Measurements from ENCODE around the gene SLMAP.

SLMAP gene

GRCh38 chr3:57933602-57934001 lies 177.5 kb downstream of the SLMAP start:
- H3K27me3 ChIP-seq (ENCODE audit: insufficient read depth, poor library complexity, severe bottlenecking), result no peaks in the 10 kb centered on the region
- no peak for DNase-seq (ENCODE audit: low read depth in 1 of 2, low spot score in 1 of 2)
- TF ChIP-seq SPI1 (IDR thresholded peaks at IDR 0.05; ENCODE audit: borderline replicate concordance, low read depth) (no peak), REST (IDR thresholded peaks at IDR 0.05; ENCODE audit: insufficient replicate concordance, low read depth) (no peak), POLR2AphosphoS5 (IDR thresholded peaks at IDR 0.05; ENCODE audit: low read depth) (no peak), GABPA (IDR thresholded peaks at IDR 0.05; ENCODE audit: low read depth) (no peak)
- TF ChIP-seq, protein P1, sequence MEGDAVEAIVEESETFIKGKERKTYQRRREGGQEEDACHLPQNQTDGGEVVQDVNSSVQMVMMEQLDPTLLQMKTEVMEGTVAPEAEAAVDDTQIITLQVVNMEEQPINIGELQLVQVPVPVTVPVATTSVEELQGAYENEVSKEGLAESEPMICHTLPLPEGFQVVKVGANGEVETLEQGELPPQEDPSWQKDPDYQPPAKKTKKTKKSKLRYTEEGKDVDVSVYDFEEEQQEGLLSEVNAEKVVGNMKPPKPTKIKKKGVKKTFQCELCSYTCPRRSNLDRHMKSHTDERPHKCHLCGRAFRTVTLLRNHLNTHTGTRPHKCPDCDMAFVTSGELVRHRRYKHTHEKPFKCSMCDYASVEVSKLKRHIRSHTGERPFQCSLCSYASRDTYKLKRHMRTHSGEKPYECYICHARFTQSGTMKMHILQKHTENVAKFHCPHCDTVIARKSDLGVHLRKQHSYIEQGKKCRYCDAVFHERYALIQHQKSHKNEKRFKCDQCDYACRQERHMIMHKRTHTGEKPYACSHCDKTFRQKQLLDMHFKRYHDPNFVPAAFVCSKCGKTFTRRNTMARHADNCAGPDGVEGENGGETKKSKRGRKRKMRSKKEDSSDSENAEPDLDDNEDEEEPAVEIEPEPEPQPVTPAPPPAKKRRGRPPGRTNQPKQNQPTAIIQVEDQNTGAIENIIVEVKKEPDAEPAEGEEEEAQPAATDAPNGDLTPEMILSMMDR (IDR thresholded peaks at IDR 0.05; ENCODE audit: insufficient read depth, low read length), result no peak
- no peak overlapping the region for H3K27ac ChIP-seq (replicated peaks)
- H3K4me3 ChIP-seq (replicated peaks; ENCODE audit: insufficient read depth, low read length), result no peak overlapping the region

DNA sequence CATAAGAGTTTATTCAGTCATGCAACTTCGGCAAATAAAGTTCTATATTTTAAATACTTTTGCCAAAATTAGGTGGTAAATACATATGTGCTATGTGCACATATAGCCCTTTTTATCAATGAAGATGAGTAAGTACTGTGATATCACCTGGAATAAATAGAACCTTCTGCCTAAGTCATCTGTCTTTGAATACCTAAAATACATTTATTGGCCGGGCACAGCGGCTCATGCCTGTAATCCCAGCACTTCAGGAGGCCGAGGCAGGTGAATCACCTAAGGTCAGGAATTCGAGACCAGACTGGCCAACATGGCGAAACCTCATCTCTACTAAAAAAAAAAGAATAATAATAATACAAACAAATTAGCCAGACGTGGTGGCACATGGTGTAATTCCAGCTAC lies 178.3 kb downstream of the SLMAP start:
- no peak for DNase-seq (ENCODE audit: low read depth in 1 of 2, low spot score in 1 of 2)
- Histone ChIP-seq H3K4me3 (replicated peaks; ENCODE audit: insufficient read depth, low read length) (no peak overlapping the region), H3K27ac (replicated peaks) (no peak overlapping the region), H3K27me3 (ENCODE audit: insufficient read depth, poor library complexity, severe bottlenecking) (no peaks in the 10 kb centered on the region)
- TF ChIP-seq, protein P1 (IDR thresholded peaks at IDR 0.05; ENCODE audit: insufficient read depth, low read length), result no peak
- TF ChIP-seq SPI1 (IDR thresholded peaks at IDR 0.05; ENCODE audit: borderline replicate concordance, low read depth) (no peak), REST (IDR thresholded peaks at IDR 0.05; ENCODE audit: insufficient replicate concordance, low read depth) (no peak), GABPA (IDR thresholded peaks at IDR 0.05; ENCODE audit: low read depth) (no peak), POLR2AphosphoS5 (IDR thresholded peaks at IDR 0.05; ENCODE audit: low read depth) (no peak)

DNA sequence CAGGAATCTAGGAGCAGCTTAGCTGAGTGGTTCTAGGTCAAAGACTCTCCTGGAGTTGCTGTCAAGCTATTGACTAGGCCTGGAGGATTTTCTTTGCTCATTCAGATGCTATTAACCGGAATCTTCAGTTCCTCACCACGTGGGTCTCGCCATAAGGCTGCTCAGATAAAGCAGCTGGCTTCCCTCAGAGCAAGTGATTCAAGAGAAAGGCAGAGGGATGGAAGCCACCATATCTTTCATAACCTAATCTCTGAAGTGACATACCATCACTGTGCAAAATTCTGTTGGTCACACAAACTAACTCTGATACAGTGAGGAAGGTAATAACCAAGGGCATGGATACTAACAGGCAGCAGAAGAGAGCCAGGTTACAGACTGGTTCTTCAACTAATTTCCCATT lies 179.4 kb downstream of the SLMAP start:
- no peak overlapping the region for H3K4me3 ChIP-seq (replicated peaks; ENCODE audit: insufficient read depth, low read length)
- H3K27me3 ChIP-seq (ENCODE audit: insufficient read depth, poor library complexity, severe bottlenecking), result no peaks in the 10 kb centered on the region
- DNase-seq (ENCODE audit: low read depth in 1 of 2, low spot score in 1 of 2), result no peak
- H3K27ac ChIP-seq (replicated peaks), result no peak overlapping the region
- TF ChIP-seq GABPA (IDR thresholded peaks at IDR 0.05; ENCODE audit: low read depth) (no peak), SPI1 (IDR thresholded peaks at IDR 0.05; ENCODE audit: borderline replicate concordance, low read depth) (no peak), POLR2AphosphoS5 (IDR thresholded peaks at IDR 0.05; ENCODE audit: low read depth) (no peak), REST (IDR thresholded peaks at IDR 0.05; ENCODE audit: insufficient replicate concordance, low read depth) (no peak)
- TF ChIP-seq, protein P1 (IDR thresholded peaks at IDR 0.05; ENCODE audit: insufficient read depth, low read length), result no peak

All from HL-60 (cell line).